HUES6 (cell line): Measurements from ENCODE around the gene PACRGL.
"Not testable (repeated sequence)": the region's sequence is repeated elsewhere in the genome, so short reads cannot be mapped to it uniquely, and the experiment has no call there.

Source experiments
- H3K27ac ChIP-seq: 2 replicates; pipeline ENCODE4 v1.7.0; 2013; ENCODE audit warnings: low read depth, mild to moderate bottlenecking, low read length, inconsistent platforms
- H3K27me3 ChIP-seq: 2 replicates; pipeline ENCODE4 v1.6.1; 2013; ENCODE audit warnings: low read length; ENCODE audit not compliant: control insufficient read depth, insufficient read depth
- H3K36me3 ChIP-seq: 2 replicates; pipeline ENCODE4 v1.6.1; 2013; ENCODE audit warnings: low read length; ENCODE audit not compliant: control insufficient read depth, insufficient read depth
- H3K4me1 ChIP-seq: 2 replicates; pipeline ENCODE4 v1.6.1; 2013; ENCODE audit warnings: low read length; ENCODE audit not compliant: control insufficient read depth, insufficient read depth
- H3K4me3 ChIP-seq: 2 replicates; pipeline ENCODE4 v1.5.1; 2013; ENCODE audit warnings: low read depth, low read length
- H3K9ac ChIP-seq: one replicate; pipeline ENCODE4 v1.6.1; 2013; ENCODE audit warnings: mild to moderate bottlenecking, low read length
- H3K9me3 ChIP-seq: 2 replicates; pipeline ENCODE4 v1.6.1; 2013; ENCODE audit warnings: low read depth, low read length; ENCODE audit not compliant: control insufficient read depth, insufficient read depth

The PACRGL gene

GRCh38 chr4:20723463-20723862 is 23.2 kb downstream of the PACRGL start:
- Histone ChIP-seq H3K9me3 (peaks cover 21% of the 10 kb centered on the region), H3K9ac (no peak overlapping the region), H3K27ac (no peak overlapping the region), H3K4me1 (peaks cover 2% of the 10 kb centered on the region; the same call in 1 of the 2 replicates), H3K27me3 (no peaks in the 10 kb centered on the region), H3K4me3 (no peak overlapping the region), H3K36me3 (peaks cover 58% of the 10 kb centered on the region)

- Histone ChIP-seq H3K36me3 (peaks cover 63% of the 10 kb centered on the region), H3K9ac (no peak overlapping the region), H3K9me3 (peaks cover 21% of the 10 kb centered on the region), H3K27me3 (no peaks in the 10 kb centered on the region), H3K4me3 (no peak overlapping the region), H3K27ac (no peak overlapping the region), H3K4me1 (peaks cover 2% of the 10 kb centered on the region; the same call in 1 of the 2 replicates)
Observed at GRCh38 chr4:20724915-20725314, 24.7 kb downstream of the PACRGL start.

- peaks cover 48% of the 10 kb centered on the region for H3K36me3 ChIP-seq
- no peak overlapping the region for H3K27ac ChIP-seq
- H3K4me3 ChIP-seq: no peak overlapping the region
- H3K9ac ChIP-seq: no peak overlapping the region
- H3K4me1 ChIP-seq: no peaks in the 10 kb centered on the region
- peaks cover 47% of the 10 kb centered on the region for H3K9me3 ChIP-seq
- no peaks in the 10 kb centered on the region for H3K27me3 ChIP-seq
Observed at GRCh38 chr4:20735931-20736330, 35.7 kb downstream of the PACRGL start.

GRCh38 chr4:20746000-20746399 is 45.7 kb downstream of the PACRGL start:
- not testable (repeated sequence) for H3K27me3 ChIP-seq, H3K27ac ChIP-seq, H3K4me1 ChIP-seq, H3K9ac ChIP-seq, H3K9me3 ChIP-seq, H3K36me3 ChIP-seq, H3K4me3 ChIP-seq

- Histone ChIP-seq H3K27ac (no peak overlapping the region), H3K9me3 (no peaks in the 10 kb centered on the region), H3K4me3 (no peak overlapping the region), H3K4me1 (no peaks in the 10 kb centered on the region), H3K36me3 (no peaks in the 10 kb centered on the region), H3K9ac (no peak overlapping the region), H3K27me3 (no peaks in the 10 kb centered on the region)
Observed at GRCh38 chr4:20752641-20753040, 52.4 kb downstream of the PACRGL start.

- Histone ChIP-seq H3K27ac (no peak overlapping the region), H3K36me3 (no peaks in the 10 kb centered on the region), H3K9me3 (no peaks in the 10 kb centered on the region), H3K4me1 (no peaks in the 10 kb centered on the region), H3K4me3 (no peak overlapping the region), H3K27me3 (no peaks in the 10 kb centered on the region), H3K9ac (no peak overlapping the region)
Observed at GRCh38 chr4:20754036-20754435, 53.8 kb downstream of the PACRGL start.

GRCh38 chr4:20760053-20760452 is 59.8 kb downstream of the PACRGL start:
- no peak overlapping the region for H3K4me3 ChIP-seq
- no peaks in the 10 kb centered on the region for H3K27me3 ChIP-seq

GRCh38 chr4:20761382-20761781 is 61.1 kb downstream of the PACRGL start:
- no peaks in the 10 kb centered on the region for H3K4me1 ChIP-seq
- no peaks in the 10 kb centered on the region for H3K27me3 ChIP-seq
- H3K4me3 ChIP-seq: no peak overlapping the region
- no peaks in the 10 kb centered on the region for H3K9me3 ChIP-seq
- H3K36me3 ChIP-seq: no peaks in the 10 kb centered on the region
- H3K27ac ChIP-seq: no peak overlapping the region
- H3K9ac ChIP-seq: no peak overlapping the region

More at GRCh38 chr4:20760053-20760452, 59.8 kb downstream of the PACRGL start:
- H3K36me3 ChIP-seq: no peaks in the 10 kb centered on the region
- H3K27ac ChIP-seq: no peak overlapping the region
- H3K4me1 ChIP-seq: no peaks in the 10 kb centered on the region
- H3K9me3 ChIP-seq: no peaks in the 10 kb centered on the region
- H3K9ac ChIP-seq: no peak overlapping the region

- Histone ChIP-seq H3K36me3 (no peaks in the 10 kb centered on the region), H3K9ac (no peak overlapping the region), H3K27me3 (no peaks in the 10 kb centered on the region), H3K4me1 (no peaks in the 10 kb centered on the region), H3K27ac (no peak overlapping the region), H3K4me3 (no peak overlapping the region), H3K9me3 (no peaks in the 10 kb centered on the region)
Observed at GRCh38 chr4:20761826-20762225, 61.6 kb downstream of the PACRGL start.

- no peaks in the 10 kb centered on the region for H3K27me3 ChIP-seq
- H3K9me3 ChIP-seq: no peaks in the 10 kb centered on the region
- no peak overlapping the region for H3K9ac ChIP-seq
- H3K36me3 ChIP-seq: no peaks in the 10 kb centered on the region
- H3K27ac ChIP-seq: no peak overlapping the region
- H3K4me1 ChIP-seq: no peaks in the 10 kb centered on the region
- no peak overlapping the region for H3K4me3 ChIP-seq
Observed at GRCh38 chr4:20764366-20764992, 64.2 kb downstream of the PACRGL start.

- H3K4me1 ChIP-seq: no peaks in the 10 kb centered on the region
Observed at GRCh38 chr4:20773144-20773997, 73.1 kb downstream of the PACRGL start.

More at GRCh38 chr4:20773144-20773997, 73.1 kb downstream of the PACRGL start:
- H3K27ac ChIP-seq: no peak overlapping the region
- no peaks in the 10 kb centered on the region for H3K27me3 ChIP-seq
- H3K9ac ChIP-seq: no peak overlapping the region
- no peaks in the 10 kb centered on the region for H3K36me3 ChIP-seq
- no peak overlapping the region for H3K4me3 ChIP-seq
- no peaks in the 10 kb centered on the region for H3K9me3 ChIP-seq
